Measurements from ENCODE around the gene CABLES2.

- TF ChIP-seq EGR1 (IDR thresholded peaks at IDR 0.05): no peak
- TF ChIP-seq EP300 (IDR thresholded peaks at IDR 0.05; ENCODE audit: borderline replicate concordance): peak; percentile 17; the same call in 1 of the 2 replicates
- TF ChIP-seq FOXM1 (IDR thresholded peaks at IDR 0.05; ENCODE audit: borderline replicate concordance, low read depth): no peak
- no peak for TF ChIP-seq CEBPB (IDR thresholded peaks at IDR 0.05)
- 0 out of 2 replicates have a peak, but pooled peaks have one; percentile 13 for TF ChIP-seq NFIC (IDR thresholded peaks at IDR 0.05)
- TF ChIP-seq USF1 (IDR thresholded peaks at IDR 0.05): 0 out of 2 replicates have a peak, but pooled peaks have one; percentile 25
- TF ChIP-seq MAX (IDR thresholded peaks at IDR 0.05): peak; percentile 81
- no peak; the same call in 1 of the 2 replicates for TF ChIP-seq RAD21 (IDR thresholded peaks at IDR 0.05; ENCODE audit: low read depth)
- 0 out of 2 replicates have a peak, but pooled peaks have one; percentile 34 for TF ChIP-seq YY1 (IDR thresholded peaks at IDR 0.05; ENCODE audit: low read depth)
- TF ChIP-seq TEAD4 (IDR thresholded peaks at IDR 0.05): no peak
- TF ChIP-seq REST (IDR thresholded peaks at IDR 0.05; ENCODE audit: low read depth): no peak
- peak; percentile 57; the same call in 1 of the 2 replicates for TF ChIP-seq TAF1 (IDR thresholded peaks at IDR 0.05; ENCODE audit: low read depth)
- TF ChIP-seq TCF12 (IDR thresholded peaks at IDR 0.05; ENCODE audit: low read depth): peak; percentile 63
Measured at GRCh38 chr20:62407221-62407992, at the start of gene CABLES2.
